GM12801 (cell line): ENCODE measurements around the gene SMCO2.

Source experiments
- CTCF ChIP-seq: IDR thresholded peaks from one replicate; pipeline ENCODE4 v1.5.1; 2011; ENCODE audit warnings: control low read depth; ENCODE audit not compliant: insufficient read length; ENCODE audit errors: extremely low read depth

Gene SMCO2

GRCh38 chr12:27486961-27487360 is 40.4 kb downstream of the SMCO2 start:
- TF ChIP-seq CTCF, result no peak

- no peak for TF ChIP-seq CTCF
Observed at GRCh38 chr12:27488479-27488878, 41.9 kb downstream of the SMCO2 start.

- no peak for TF ChIP-seq CTCF
Observed at GRCh38 chr12:27491226-27491625, 44.7 kb downstream of the SMCO2 start.

- no peak for TF ChIP-seq CTCF
Observed at GRCh38 chr12:27493260-27493940, 46.9 kb downstream of the SMCO2 start.

GRCh38 chr12:27497446-27497845 is 50.9 kb downstream of the SMCO2 start:
- TF ChIP-seq CTCF, result no peak

- TF ChIP-seq CTCF, result no peak
Observed at GRCh38 chr12:27498149-27498548, 51.6 kb downstream of the SMCO2 start.

- TF ChIP-seq CTCF, result no peak
Observed at GRCh38 chr12:27498761-27499160, 52.2 kb downstream of the SMCO2 start.
